GM12878 (cell line): ENCODE data around the gene MSMB. TPM values are rescaled to one million over a fixed set of nuclear protein-coding genes. Genes with fewer than 3 reads are reported as not detected.

Experiments
- ATAC-seq: fragments of 200-7000 bp; cut with Tn5 transposase; 3 replicates; pipeline ENCODE4 v1.9.1; 2020; ENCODE audit warnings: mild to moderate bottlenecking, moderate library complexity
- BruUV-seq: library from RNA; stranded (reverse); fragments of 400-500 nt; replicated peaks from 2 replicates; lab custom pipeline; 2021; lab: Mats Ljungman, UMichigan
- CTCF ChIA-PET: fragments of 300-600 bp; sonication (Branson Sonifier 250); formaldehyde crosslinking; extraction: SDS; loops from one replicate; lab custom pipeline; 2021; ENCODE audit warnings: inconsistent platforms; lab: Yijun Ruan, JAX
- POLR2A ChIA-PET: fragments of 350-600 bp; formaldehyde crosslinking; extraction: SDS; loops from one replicate; lab custom pipeline; 2021; ENCODE audit warnings: inconsistent platforms; lab: Charles Lee
- RAD21 ChIA-PET: fragments of 300-600 bp; sonication (Branson Sonifier 250); formaldehyde crosslinking; loops from one replicate; lab custom pipeline; 2023; ENCODE audit warnings: antibody characterized with exemption; ENCODE audit not compliant: unreplicated experiment; lab: Charles Lee
- SMC1A ChIA-PET: fragments of 300-600 bp; sonication (Branson Sonifier 250); formaldehyde crosslinking; loops from one replicate; lab custom pipeline; 2023; ENCODE audit not compliant: unreplicated experiment, uncharacterized antibody; lab: Charles Lee
- DNase-seq: peaks from one replicate; pipeline ENCODE4 v3.0.0-alpha.2; 2011; ENCODE audit warnings: low read depth, low spot score
- FAIRE-seq: peaks from 3 replicates; lab custom pipeline; 2011; peaks lifted over from hg19 to GRCh38; lab: Jason Lieb, UNC
- H2AFZ ChIP-seq: 2 replicates; pipeline ENCODE4 v1.6.0; 2011; ENCODE audit warnings: low read depth, low read length, control low read depth; ENCODE audit not compliant: control insufficient read depth
- H3K27ac ChIP-seq: 2 replicates; pipeline ENCODE4 v1.5.1; 2011; ENCODE audit warnings: control low read depth; ENCODE audit not compliant: control insufficient read depth, insufficient read depth
- H3K27me3 ChIP-seq, 2 experiments: replicated peaks in 1 of 2; 2 replicates each; pipeline versions ENCODE4 v1.6.0 to v1.6.1; 2011; ENCODE audit warnings: low read length in 1 of 2; ENCODE audit not compliant: control insufficient read depth in 2 of 2, insufficient read depth in 2 of 2
- H3K36me3 ChIP-seq, 2 experiments: 2 replicates each; pipeline ENCODE4 v1.5.1; 2011; ENCODE audit warnings: low read length in 1 of 2; ENCODE audit not compliant: control insufficient read depth in 2 of 2, insufficient read depth in 2 of 2
- H3K4me1 ChIP-seq: 2 replicates; pipeline ENCODE4 v1.6.1; 2011; ENCODE audit warnings: mild to moderate bottlenecking, low read length, moderate library complexity, mixed read lengths; ENCODE audit not compliant: control insufficient read depth, insufficient read depth
- H3K4me2 ChIP-seq: 2 replicates; pipeline ENCODE4 v1.6.0; 2011; ENCODE audit warnings: control low read depth; ENCODE audit not compliant: control insufficient read depth, insufficient read depth
- H3K4me3 ChIP-seq: fragments of 200-600 bp; sonication (generic); 2 replicates; pipeline ENCODE4 v1.5.1; 2016
- H3K79me2 ChIP-seq: 2 replicates; pipeline ENCODE4 v1.6.0; 2011; ENCODE audit warnings: low read length; ENCODE audit not compliant: control insufficient read depth, insufficient read depth
- H3K9ac ChIP-seq: 2 replicates; pipeline ENCODE4 v1.8.0; 2011; ENCODE audit warnings: low read length, control low read depth, mixed read lengths; ENCODE audit not compliant: control insufficient read depth, insufficient read depth
- H3K9me3 ChIP-seq: replicated peaks from 3 replicates; pipeline ENCODE4 v1.5.1; 2011; ENCODE audit warnings: mild to moderate bottlenecking, low read length; ENCODE audit not compliant: control insufficient read depth, insufficient read depth
- H4K20me1 ChIP-seq: 2 replicates; pipeline ENCODE4 v1.6.0; 2011; ENCODE audit not compliant: control insufficient read depth, insufficient read depth
- CHD2 ChIP-seq: IDR thresholded peaks from 2 replicates; pipeline ENCODE4 v1.6.1; 2011; ENCODE audit warnings: low read depth, low read length, improper control_type of control experiment, borderline replicate concordance
- EGR1 ChIP-seq, 2 experiments: IDR thresholded peaks; 1 replicate in 1 of 2; 2 replicates in 1 of 2; pipeline ENCODE4 v1.6.1; 2011 to 2012; ENCODE audit warnings: low read depth in 2 of 2, low read length in 2 of 2, borderline replicate concordance in 1 of 2, mild to moderate bottlenecking in 1 of 2, moderate library complexity in 1 of 2
- HCFC1 ChIP-seq: fragments of 150-350 bp; IDR thresholded peaks from 2 replicates; pipeline ENCODE4 v1.6.1; 2014; ENCODE audit warnings: low read length
- HDAC6 ChIP-seq: fragments of 200-600 bp; sonication (generic); IDR thresholded peaks from one replicate; pipeline ENCODE4 v1.8.0; 2017; ENCODE audit warnings: antibody characterized with exemption; ENCODE audit not compliant: unreplicated experiment
- JUNB ChIP-seq: IDR thresholded peaks from 2 replicates; pipeline ENCODE4 v1.6.1; 2016; ENCODE audit warnings: antibody characterized with exemption, mild to moderate bottlenecking
- MYC ChIP-seq: IDR thresholded peaks from 2 replicates; pipeline ENCODE4 v1.6.1; 2011; ENCODE audit warnings: mild to moderate bottlenecking, low read length, moderate library complexity, inconsistent platforms; ENCODE audit not compliant: insufficient read depth, insufficient replicate concordance, insufficient read length, severe bottlenecking
- NR2C2 ChIP-seq: IDR thresholded peaks from 2 replicates; pipeline ENCODE4 v1.6.1; 2011; ENCODE audit warnings: borderline replicate concordance, low read depth; ENCODE audit not compliant: control insufficient read depth, insufficient read length
- RUNX3 ChIP-seq: IDR thresholded peaks from 2 replicates; pipeline ENCODE4 v1.6.1; 2012; ENCODE audit warnings: low read length, inconsistent platforms
- YY1 ChIP-seq: IDR thresholded peaks from 2 replicates; pipeline ENCODE4 v1.6.1; 2011; ENCODE audit warnings: low read depth, mild to moderate bottlenecking, low read length
- WGBS: methylation state at CpG from one replicate; pipeline ENCODE4 v1.1.6; 2016; ENCODE audit warnings: low lambda C conversion rate; ENCODE audit not compliant: insufficient replicate concordance, insufficient coverage; ENCODE audit errors: missing lambda C conversion rate; 5-methylcytosine and 5-hydroxymethylcytosine counted together
- in situ Hi-C: fragments of 300-500 bp; cut with MboI; formaldehyde crosslinking; loops from 9 replicates; pipeline ENCODE4 v1.14.3; 2018; ENCODE audit warnings: mixed read lengths
- intact Hi-C: fragments of 100-400 bp; cut with micrococcal nuclease; formaldehyde crosslinking; loops from one replicate; pipeline ENCODE4 v1.14.2; 2022; ENCODE audit not compliant: unreplicated experiment
- polyA plus RNA-seq, 11 experiments: library from polyadenylated mRNA; depleted of rRNA in 4 of 11; unstranded in 6 of 11; stranded (reverse) in 5 of 11; fragments of >200 nt; fragmentation: Nextera tagmentation in 4 of 11; fragmentation: Illumina TruSeq in 1 of 11; extraction: Ambion mirVana in 4 of 11; extraction: Trizol in 1 of 11; gene quantifications; 1 replicate in 1 of 11; 2 replicates in 10 of 11; pipeline versions ENCODE4 v1.2.1 to v1.2.3, GENCODE V29; 2011 to 2016; ENCODE audit warnings: inconsistent platforms in 2 of 11, missing spikeins in 2 of 11, low read depth in 1 of 11
- total RNA-seq, 4 experiments: library from RNA; depleted of rRNA in 3 of 4; stranded (reverse); fragments of >200 nt in 3 of 4; fragmentation: Illumina TruSeq in 1 of 4; extraction: Trizol in 1 of 4; gene quantifications; 2 replicates each; pipeline versions ENCODE4 v1.2.1 to v1.2.3, GENCODE V29; 2013 to 2021
- TF ChIP-seq, protein P1 (sequence below): fragments of 450-650 bp; IDR thresholded peaks from 2 replicates; pipeline ENCODE4 v1.6.1; 2017; ENCODE audit warnings: mild to moderate bottlenecking
- TF ChIP-seq, protein P2 (sequence below): IDR thresholded peaks from 2 replicates; pipeline ENCODE4 v1.6.1; 2011; ENCODE audit warnings: borderline replicate concordance, low read depth, mild to moderate bottlenecking, moderate library complexity, low read length; ENCODE audit not compliant: insufficient read depth, poor library complexity, severe bottlenecking
- TF ChIP-seq, protein P3 (sequence below): fragments of 450-650 bp; IDR thresholded peaks from 2 replicates; pipeline ENCODE4 v1.6.1; 2016; ENCODE audit warnings: mild to moderate bottlenecking
- TF ChIP-seq, protein P4 (sequence below): IDR thresholded peaks from 2 replicates; pipeline ENCODE4 v1.6.1; 2012; ENCODE audit warnings: low read length, inconsistent platforms

Gene MSMB
- total and polyA plus RNA-seq, 10 of the 15 experiments (the other 5 are each of a cell fraction or from before 2014, with no cell fraction given) = not detected

DNA sequence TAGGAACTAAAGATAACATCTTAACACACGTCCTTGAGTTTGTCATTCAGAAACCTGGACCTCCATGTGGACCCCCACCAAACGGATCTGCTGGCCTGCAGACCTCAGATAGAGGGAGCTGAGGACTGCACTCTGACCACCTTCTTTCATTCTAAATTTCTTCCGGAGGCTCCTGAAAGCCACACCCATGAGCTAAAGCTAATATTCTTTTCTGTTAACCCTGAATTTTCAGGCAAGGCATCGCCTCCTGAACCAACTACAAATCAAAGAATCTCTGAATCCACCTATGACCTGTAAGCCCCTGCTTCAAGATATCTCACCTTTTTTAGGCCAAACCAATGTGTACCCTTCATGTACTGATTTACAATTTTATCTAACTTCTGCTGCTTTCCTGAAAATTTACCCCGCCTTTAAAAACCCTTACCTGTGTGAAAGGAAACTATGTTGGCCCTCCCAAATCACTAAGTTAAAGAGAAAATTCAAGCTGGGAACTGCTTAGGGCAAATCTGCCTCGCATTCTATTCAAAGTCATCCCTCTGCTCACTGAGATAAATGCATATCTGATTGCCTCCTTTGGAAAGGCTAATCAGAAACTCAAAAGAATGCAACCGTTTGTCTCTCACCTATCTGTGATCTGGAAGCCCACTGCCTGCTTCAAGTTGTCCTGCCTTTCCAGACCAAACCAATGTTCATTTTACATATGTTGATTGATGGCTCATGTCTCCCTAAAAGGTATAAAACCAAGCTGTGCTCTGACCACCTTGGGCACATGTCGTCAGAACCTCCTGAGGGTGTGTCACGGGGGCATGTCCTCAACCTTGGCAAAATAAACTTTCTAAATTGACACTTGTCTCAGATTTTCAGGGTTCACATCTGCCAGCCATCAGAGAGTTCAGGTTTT, 7.7 kb upstream of the MSMB start:
- DNase-seq = no peak

More for the DNA sequence above, 7.7 kb upstream of the MSMB start:
- ChIA-PET POLR2A (no interaction called here), SMC1A (interaction anchor here (1.0 kb wide), 1 partner anchor 10 kb away, joined by 4 read pairs; no protein-coding TSS in a partner anchor), RAD21 (no interaction called here), CTCF (no interaction called here)
- FAIRE-seq = no peak
- Histone ChIP-seq H3K4me3 (no peak overlapping the region), H3K9me3 (no peaks in the 10 kb centered on the region), H3K9ac (no peak overlapping the region), H3K4me1 (no peaks in the 10 kb centered on the region), H3K27ac (no peak overlapping the region), H3K36me3 (no peaks in the 10 kb centered on the region), H3K79me2 (no peaks in the 10 kb centered on the region), H3K4me2 (no peak overlapping the region), H4K20me1 (no peaks in the 10 kb centered on the region), H3K27me3 (no peaks in the 10 kb centered on the region), H2AFZ (no peak overlapping the region)
- WGBS = 27% methylated on average over 9 of the region's 9 CpGs
- ATAC-seq = no peak
- intact Hi-C loops (no loop called here), in situ Hi-C loops (no loop called here)
- BruUV-seq = no TSS peak
- TF ChIP-seq CHD2 = no peak
- TF ChIP-seq, protein P1, sequence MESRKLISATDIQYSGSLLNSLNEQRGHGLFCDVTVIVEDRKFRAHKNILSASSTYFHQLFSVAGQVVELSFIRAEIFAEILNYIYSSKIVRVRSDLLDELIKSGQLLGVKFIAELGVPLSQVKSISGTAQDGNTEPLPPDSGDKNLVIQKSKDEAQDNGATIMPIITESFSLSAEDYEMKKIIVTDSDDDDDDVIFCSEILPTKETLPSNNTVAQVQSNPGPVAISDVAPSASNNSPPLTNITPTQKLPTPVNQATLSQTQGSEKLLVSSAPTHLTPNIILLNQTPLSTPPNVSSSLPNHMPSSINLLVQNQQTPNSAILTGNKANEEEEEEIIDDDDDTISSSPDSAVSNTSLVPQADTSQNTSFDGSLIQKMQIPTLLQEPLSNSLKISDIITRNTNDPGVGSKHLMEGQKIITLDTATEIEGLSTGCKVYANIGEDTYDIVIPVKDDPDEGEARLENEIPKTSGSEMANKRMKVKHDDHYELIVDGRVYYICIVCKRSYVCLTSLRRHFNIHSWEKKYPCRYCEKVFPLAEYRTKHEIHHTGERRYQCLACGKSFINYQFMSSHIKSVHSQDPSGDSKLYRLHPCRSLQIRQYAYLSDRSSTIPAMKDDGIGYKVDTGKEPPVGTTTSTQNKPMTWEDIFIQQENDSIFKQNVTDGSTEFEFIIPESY = no peak
- TF ChIP-seq EGR1 (IDR thresholded peaks at IDR 0.05; ENCODE audit: borderline replicate concordance in 1 of 2, low read depth in 2 of 2, low read length in 2 of 2) = no peak
- TF ChIP-seq, protein P2, sequence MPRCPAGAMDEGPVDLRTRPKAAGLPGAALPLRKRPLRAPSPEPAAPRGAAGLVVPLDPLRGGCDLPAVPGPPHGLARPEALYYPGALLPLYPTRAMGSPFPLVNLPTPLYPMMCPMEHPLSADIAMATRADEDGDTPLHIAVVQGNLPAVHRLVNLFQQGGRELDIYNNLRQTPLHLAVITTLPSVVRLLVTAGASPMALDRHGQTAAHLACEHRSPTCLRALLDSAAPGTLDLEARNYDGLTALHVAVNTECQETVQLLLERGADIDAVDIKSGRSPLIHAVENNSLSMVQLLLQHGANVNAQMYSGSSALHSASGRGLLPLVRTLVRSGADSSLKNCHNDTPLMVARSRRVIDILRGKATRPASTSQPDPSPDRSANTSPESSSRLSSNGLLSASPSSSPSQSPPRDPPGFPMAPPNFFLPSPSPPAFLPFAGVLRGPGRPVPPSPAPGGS = no peak
- no peak for TF ChIP-seq RUNX3
- TF ChIP-seq, protein P3, sequence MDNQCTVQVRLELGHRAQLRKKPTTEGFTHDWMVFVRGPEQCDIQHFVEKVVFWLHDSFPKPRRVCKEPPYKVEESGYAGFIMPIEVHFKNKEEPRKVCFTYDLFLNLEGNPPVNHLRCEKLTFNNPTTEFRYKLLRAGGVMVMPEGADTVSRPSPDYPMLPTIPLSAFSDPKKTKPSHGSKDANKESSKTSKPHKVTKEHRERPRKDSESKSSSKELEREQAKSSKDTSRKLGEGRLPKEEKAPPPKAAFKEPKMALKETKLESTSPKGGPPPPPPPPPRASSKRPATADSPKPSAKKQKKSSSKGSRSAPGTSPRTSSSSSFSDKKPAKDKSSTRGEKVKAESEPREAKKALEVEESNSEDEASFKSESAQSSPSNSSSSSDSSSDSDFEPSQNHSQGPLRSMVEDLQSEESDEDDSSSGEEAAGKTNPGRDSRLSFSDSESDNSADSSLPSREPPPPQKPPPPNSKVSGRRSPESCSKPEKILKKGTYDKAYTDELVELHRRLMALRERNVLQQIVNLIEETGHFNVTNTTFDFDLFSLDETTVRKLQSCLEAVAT = no peak
- TF ChIP-seq, protein P4, sequence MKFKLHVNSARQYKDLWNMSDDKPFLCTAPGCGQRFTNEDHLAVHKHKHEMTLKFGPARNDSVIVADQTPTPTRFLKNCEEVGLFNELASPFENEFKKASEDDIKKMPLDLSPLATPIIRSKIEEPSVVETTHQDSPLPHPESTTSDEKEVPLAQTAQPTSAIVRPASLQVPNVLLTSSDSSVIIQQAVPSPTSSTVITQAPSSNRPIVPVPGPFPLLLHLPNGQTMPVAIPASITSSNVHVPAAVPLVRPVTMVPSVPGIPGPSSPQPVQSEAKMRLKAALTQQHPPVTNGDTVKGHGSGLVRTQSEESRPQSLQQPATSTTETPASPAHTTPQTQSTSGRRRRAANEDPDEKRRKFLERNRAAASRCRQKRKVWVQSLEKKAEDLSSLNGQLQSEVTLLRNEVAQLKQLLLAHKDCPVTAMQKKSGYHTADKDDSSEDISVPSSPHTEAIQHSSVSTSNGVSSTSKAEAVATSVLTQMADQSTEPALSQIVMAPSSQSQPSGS = no peak
- TF ChIP-seq MYC = no peak
- TF ChIP-seq HCFC1 = no peak
- TF ChIP-seq YY1 = no peak
- no peak for TF ChIP-seq JUNB
- no peak for TF ChIP-seq NR2C2
- no peak for TF ChIP-seq HDAC6
